SHP77 (cell line): ENCODE data around the gene DEFB121.

ENCODE experiments used
- DNase-seq, 2 experiments: peaks; one replicate each; lab custom pipeline; 2025; lab: John Stamatoyannopoulos, UW

DEFB121 gene

DNA sequence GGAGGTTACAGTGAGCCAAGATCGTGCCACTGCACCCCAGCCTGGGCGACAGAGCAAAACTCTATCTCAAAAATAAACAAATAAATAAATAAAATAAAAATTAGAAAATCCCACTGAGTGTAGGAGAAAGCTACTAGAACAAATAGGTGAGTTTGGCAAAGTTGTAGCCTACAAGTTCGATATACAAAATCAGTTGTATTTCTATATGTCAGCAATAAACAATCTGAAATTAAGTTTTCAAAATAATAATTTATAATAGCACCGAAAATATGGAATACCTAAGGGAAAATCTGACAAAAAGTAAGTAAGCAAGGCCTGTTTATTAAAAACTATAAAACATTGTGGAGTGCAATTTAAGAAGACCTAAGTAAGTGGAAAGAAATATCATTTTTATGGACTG is 42.7 kb downstream of the DEFB121 start:
- DNase-seq, result no peak

DNA sequence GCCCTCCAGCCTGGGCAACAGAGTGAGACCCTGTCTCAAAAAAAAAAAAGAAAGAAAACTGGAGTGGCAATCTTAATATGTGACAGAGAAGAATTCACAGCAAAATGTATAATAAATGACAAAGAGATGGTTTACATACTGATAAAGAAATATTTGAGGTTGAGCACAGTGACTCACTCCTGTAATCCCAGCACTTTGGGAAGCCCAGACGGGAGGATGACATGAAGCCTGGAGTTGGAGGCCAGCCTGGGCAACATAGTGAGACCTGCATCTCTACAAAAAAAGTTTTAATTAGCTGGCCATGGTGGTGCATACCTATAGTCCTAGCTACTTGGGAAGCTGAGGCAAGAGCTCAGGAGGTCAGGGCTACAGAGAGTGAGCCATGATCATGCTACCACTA is 50.0 kb downstream of the DEFB121 start:
- no peak for DNase-seq
